GM12873 (cell line): ENCODE results near the gene TMEM170B.

Experiments used
- TF ChIP-seq, protein P1 (sequence below): IDR thresholded peaks from 2 replicates; pipeline ENCODE4 v1.5.1; 2012; ENCODE audit warnings: low read depth, mild to moderate bottlenecking, moderate library complexity, low read length, control low read depth; ENCODE audit not compliant: insufficient read depth; ENCODE audit errors: missing control alignments

TMEM170B gene

DNA sequence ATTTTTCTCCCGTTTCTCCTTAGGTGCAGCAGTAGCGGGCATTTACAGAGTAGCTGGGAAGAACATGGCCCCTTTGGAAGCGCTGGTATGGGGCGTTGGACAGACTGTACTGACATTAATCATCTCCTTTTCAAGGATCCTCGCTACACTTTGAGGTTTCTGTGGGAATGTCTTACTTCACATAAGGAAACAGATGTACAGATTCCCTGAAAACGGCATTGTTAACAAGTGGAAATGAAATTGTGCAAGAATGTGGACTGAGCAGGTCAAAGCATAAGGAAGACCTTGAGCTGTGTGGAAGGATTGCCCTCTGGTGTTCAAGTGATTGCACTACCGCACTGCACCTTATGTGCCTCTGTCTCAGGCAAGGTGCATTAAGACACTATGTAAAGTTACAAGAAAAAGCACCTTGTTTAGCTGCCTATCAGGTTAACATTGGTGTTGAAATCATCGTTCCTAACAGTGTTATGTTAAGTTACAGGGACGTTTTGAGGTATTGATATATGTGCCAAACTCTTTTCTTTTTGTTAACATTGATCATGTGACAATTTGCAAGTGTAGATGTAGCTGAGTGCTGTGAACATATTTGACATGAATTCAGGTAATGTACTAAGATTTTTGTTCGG lies 38.0 kb downstream of the TMEM170B start:
- TF ChIP-seq, protein P1, sequence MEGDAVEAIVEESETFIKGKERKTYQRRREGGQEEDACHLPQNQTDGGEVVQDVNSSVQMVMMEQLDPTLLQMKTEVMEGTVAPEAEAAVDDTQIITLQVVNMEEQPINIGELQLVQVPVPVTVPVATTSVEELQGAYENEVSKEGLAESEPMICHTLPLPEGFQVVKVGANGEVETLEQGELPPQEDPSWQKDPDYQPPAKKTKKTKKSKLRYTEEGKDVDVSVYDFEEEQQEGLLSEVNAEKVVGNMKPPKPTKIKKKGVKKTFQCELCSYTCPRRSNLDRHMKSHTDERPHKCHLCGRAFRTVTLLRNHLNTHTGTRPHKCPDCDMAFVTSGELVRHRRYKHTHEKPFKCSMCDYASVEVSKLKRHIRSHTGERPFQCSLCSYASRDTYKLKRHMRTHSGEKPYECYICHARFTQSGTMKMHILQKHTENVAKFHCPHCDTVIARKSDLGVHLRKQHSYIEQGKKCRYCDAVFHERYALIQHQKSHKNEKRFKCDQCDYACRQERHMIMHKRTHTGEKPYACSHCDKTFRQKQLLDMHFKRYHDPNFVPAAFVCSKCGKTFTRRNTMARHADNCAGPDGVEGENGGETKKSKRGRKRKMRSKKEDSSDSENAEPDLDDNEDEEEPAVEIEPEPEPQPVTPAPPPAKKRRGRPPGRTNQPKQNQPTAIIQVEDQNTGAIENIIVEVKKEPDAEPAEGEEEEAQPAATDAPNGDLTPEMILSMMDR = peak; percentile 99

DNA sequence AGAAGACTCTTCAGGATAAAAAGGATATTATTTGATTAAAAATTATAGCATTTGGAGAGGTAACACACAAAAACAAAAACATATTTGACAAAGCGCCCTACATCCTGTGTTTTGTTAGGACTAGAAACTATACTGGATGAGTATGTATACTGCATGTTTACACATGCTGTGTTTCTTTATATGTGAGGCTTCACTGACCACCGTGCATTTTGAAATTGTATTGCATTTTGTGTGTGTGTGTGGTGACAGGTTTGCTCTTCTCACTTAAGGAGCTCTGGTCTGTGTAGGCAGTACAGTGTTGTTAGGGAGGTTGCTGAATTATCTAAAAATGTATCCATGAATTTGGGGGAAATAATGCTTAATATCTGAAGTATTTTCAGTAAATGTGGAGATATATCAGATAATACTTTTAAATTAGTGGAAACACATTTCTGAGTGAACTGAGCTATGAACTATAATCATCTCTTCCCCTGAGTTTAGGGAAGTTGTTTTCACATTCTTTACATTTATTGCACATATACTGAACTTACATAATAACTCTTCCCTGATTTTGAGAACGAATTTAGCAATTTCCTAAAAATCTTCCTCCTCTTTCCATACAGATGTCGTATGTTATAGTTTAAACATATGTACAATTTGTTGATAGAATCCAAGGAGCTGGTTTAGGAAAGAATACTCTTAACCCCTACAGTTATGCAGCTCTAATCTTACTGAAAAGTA lies 43.3 kb downstream of the TMEM170B start:
- TF ChIP-seq, protein P1 = no peak

DNA sequence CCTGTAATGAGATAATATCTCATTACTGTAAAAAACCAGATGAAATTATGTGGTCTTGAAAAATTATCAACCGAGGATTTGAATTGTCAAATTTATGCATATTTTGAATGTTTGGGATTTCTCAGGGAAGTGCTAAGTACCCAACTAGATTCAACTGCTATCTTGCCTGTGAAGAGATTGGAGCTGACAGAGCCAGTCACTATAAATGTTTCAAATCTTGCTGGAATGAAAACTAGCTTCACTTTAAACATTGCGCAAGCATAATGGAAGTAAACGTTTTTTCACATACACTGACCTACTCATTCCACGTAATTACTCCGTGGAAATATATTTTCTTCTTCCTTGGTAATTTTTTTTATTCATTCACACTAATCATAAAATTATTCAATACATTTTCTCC lies 46.7 kb downstream of the TMEM170B start:
- TF ChIP-seq, protein P1 = no peak

DNA sequence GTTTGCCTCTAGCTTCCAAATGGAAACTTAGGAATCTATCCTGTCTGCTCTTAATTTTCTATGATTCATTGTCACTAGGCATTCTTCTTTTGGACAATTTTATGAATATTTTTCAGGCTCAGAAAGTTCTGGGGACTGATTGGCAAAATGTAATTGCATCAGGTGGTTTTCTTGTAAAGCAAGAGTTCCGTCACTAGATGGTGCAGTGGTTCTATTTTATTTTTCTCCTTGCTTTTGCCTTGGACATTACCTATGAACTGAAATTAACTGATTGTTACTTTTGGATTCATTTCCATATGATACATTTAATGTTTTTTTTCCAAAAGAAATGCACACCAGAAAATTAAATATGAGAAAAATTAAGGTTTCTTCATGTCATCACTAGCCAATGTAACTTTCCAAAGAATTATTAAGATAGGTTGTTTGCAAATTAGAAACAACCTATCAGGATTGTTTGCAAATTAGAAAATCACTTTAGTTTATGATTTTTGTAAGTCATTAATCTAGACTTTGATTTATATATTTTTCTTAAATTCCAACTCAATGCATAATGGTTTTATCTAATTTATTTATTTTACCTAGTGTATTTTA lies 48.0 kb downstream of the TMEM170B start:
- TF ChIP-seq, protein P1 = peak; percentile 56

DNA sequence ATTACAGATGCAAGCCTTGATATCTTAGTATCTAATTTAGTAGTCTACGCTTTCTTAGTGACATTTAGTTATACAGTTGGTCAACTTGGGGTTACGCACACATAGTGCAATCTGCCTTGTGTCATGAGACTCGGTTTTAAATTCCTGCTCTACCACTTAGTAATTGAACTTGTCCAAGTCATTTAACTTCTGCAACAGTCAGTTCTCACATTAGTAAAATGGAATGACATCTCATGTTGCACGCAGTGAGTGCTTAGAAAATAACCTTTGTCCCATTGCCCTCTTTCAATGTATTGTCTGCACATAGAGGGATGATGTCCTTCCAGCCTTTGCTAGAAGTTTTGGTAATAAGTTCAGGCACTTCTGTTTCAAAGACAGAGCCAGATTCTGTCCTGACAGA lies 48.6 kb downstream of the TMEM170B start:
- TF ChIP-seq, protein P1 = no peak

DNA sequence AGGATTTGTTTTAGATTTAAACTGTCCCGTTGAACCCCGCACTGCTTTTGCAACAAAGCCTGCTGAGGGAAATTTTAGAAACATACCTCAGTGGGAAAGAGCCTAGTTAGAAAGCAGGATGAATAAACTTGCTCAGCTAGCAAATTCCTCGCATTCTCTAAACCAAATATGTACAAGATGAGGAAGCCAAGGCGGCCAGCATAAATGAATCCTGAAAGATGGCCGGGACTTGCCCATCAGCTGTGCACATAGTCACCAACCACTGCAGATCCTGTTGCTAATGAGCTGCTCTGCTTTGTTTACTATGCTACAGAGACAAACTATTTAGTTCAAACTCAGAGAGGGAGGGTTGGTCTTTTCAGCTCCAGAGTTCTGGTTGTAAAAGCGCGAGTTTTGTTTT lies 49.0 kb downstream of the TMEM170B start:
- TF ChIP-seq, protein P1 = no peak

DNA sequence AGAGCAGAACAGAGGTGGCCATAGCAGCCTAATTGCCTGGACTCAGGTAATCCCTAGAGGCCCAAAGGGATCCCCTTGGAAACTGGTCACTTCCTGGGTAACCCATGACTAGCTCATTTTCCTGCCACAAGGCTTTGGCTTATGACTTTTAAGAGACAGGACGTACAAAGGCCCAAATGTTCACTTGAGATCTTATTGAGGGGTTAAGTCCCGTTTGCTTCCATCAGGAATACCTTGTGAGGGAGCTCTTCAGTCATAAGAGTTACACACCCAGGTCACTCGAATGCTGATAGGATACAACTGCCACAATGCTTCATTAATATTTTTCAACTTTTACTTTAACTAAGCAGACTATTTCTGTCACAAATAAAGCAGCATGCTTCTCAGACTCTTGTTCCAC lies 51.7 kb downstream of the TMEM170B start:
- TF ChIP-seq, protein P1 = no peak
